GM12878 (cell line): ENCODE measurements around the gene LY9. TPM values are rescaled to one million over a fixed set of nuclear protein-coding genes. Genes with fewer than 3 reads are reported as not detected.

Experiments
- CBFB ChIP-seq: IDR thresholded peaks from 2 replicates; pipeline ENCODE4 v1.6.1; 2016; ENCODE audit warnings: antibody characterized with exemption, low read depth
- CBX5 ChIP-seq: sonication (generic); IDR thresholded peaks from 2 replicates; pipeline ENCODE4 v1.6.1; 2016; ENCODE audit warnings: low read depth, moderate library complexity, mild to moderate bottlenecking, inconsistent platforms
- HSF1 ChIP-seq: fragments of 150-350 bp; IDR thresholded peaks from 2 replicates; pipeline ENCODE4 v1.6.1; 2014; ENCODE audit warnings: mild to moderate bottlenecking, low read depth, low read length
- IRF3 ChIP-seq: fragments of 450-650 bp; IDR thresholded peaks from 2 replicates; pipeline ENCODE4 v1.6.1; 2014; ENCODE audit warnings: mild to moderate bottlenecking
- IRF5 ChIP-seq: fragments of 450-650 bp; IDR thresholded peaks from 2 replicates; pipeline ENCODE4 v1.6.1; 2017; ENCODE audit warnings: borderline replicate concordance
- JUND ChIP-seq: IDR thresholded peaks from 2 replicates; pipeline ENCODE4 v1.6.1; 2012; ENCODE audit warnings: low read depth, mild to moderate bottlenecking, low read length, improper control_type of control experiment, moderate library complexity
- MEF2A ChIP-seq: IDR thresholded peaks from 2 replicates; pipeline ENCODE4 v1.6.1; 2011; ENCODE audit warnings: low read depth, mild to moderate bottlenecking, low read length, moderate library complexity; ENCODE audit not compliant: insufficient read depth
- NR2F1 ChIP-seq: fragments of 450-650 bp; conservative IDR thresholded peaks from 2 replicates; pipeline ENCODE4 v1.6.1; 2017; ENCODE audit warnings: mild to moderate bottlenecking
- RUNX3 ChIP-seq: IDR thresholded peaks from 2 replicates; pipeline ENCODE4 v1.6.1; 2012; ENCODE audit warnings: low read length, inconsistent platforms
- ZNF592 ChIP-seq: fragments of 450-650 bp; IDR thresholded peaks from 2 replicates; pipeline ENCODE4 v1.6.1; 2017; ENCODE audit warnings: mild to moderate bottlenecking, moderate library complexity
- polyA plus RNA-seq, 11 experiments: library from polyadenylated mRNA; depleted of rRNA in 4 of 11; unstranded in 6 of 11; stranded (reverse) in 5 of 11; fragments of >200 nt; fragmentation: Nextera tagmentation in 4 of 11; fragmentation: Illumina TruSeq in 1 of 11; extraction: Ambion mirVana in 4 of 11; extraction: Trizol in 1 of 11; gene quantifications; 1 replicate in 1 of 11; 2 replicates in 10 of 11; pipeline versions ENCODE4 v1.2.1 to v1.2.3, GENCODE V29; 2011 to 2016; ENCODE audit warnings: inconsistent platforms in 2 of 11, missing spikeins in 2 of 11, low read depth in 1 of 11
- total RNA-seq, 4 experiments: library from RNA; depleted of rRNA in 3 of 4; stranded (reverse); fragments of >200 nt in 3 of 4; fragmentation: Illumina TruSeq in 1 of 4; extraction: Trizol in 1 of 4; gene quantifications; 2 replicates each; pipeline versions ENCODE4 v1.2.1 to v1.2.3, GENCODE V29; 2013 to 2021
- TF ChIP-seq, protein P1 (sequence below): IDR thresholded peaks from 2 replicates; pipeline ENCODE4 v1.6.1; 2011; ENCODE audit warnings: low read depth, mild to moderate bottlenecking, low read length, moderate library complexity, borderline replicate concordance; ENCODE audit errors: extremely low read depth
- TF ChIP-seq, protein P2 (sequence below): fragments of 450-650 bp; formaldehyde crosslinking; IDR thresholded peaks from 2 replicates; pipeline ENCODE4 v1.4.0; 2022; ENCODE audit warnings: mild to moderate bottlenecking, moderate library complexity
- TF ChIP-seq, protein P3 (sequence below): fragments of 450-650 bp; IDR thresholded peaks from 2 replicates; pipeline ENCODE4 v1.6.1; 2016; ENCODE audit warnings: mild to moderate bottlenecking

LY9 gene
- total and polyA plus RNA-seq, 10 of the 15 experiments (the other 5 are each of a cell fraction or from before 2014, with no cell fraction given) = 2.7 to 12.5 (median 9.0) TPM

GRCh38 chr1:160830321-160831153, 34.6 kb downstream of the LY9 start (continued):
- TF ChIP-seq IRF5 = no peak
- TF ChIP-seq, protein P1, sequence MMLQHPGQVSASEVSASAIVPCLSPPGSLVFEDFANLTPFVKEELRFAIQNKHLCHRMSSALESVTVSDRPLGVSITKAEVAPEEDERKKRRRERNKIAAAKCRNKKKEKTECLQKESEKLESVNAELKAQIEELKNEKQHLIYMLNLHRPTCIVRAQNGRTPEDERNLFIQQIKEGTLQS = no peak
- TF ChIP-seq, protein P2, sequence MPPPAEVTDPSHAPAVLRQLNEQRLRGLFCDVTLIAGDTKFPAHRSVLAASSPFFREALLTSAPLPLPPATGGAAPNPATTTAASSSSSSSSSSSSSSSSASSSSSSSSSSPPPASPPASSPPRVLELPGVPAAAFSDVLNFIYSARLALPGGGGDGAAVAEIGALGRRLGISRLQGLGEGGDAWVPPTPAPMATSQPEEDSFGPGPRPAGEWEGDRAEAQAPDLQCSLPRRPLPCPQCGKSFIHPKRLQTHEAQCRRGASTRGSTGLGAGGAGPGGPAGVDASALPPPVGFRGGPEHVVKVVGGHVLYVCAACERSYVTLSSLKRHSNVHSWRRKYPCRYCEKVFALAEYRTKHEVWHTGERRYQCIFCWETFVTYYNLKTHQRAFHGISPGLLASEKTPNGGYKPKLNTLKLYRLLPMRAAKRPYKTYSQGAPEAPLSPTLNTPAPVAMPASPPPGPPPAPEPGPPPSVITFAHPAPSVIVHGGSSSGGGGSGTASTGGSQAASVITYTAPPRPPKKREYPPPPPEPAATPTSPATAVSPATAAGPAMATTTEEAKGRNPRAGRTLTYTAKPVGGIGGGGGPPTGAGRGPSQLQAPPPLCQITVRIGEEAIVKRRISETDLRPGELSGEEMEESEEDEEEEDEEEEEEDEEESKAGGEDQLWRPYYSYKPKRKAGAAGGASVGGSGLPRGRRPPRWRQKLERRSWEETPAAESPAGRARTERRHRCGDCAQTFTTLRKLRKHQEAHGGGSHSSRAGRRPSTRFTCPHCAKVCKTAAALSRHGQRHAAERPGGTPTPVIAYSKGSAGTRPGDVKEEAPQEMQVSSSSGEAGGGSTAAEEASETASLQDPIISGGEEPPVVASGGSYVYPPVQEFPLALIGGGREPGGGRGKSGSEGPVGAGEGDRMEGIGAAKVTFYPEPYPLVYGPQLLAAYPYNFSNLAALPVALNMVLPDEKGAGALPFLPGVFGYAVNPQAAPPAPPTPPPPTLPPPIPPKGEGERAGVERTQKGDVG (CRISPR knock-in tag) = no peak
- TF ChIP-seq MEF2A = no peak
- TF ChIP-seq JUND = no peak
- no peak for TF ChIP-seq CBFB
- TF ChIP-seq NR2F1 = no peak
- TF ChIP-seq HSF1 = no peak
- TF ChIP-seq, protein P3, sequence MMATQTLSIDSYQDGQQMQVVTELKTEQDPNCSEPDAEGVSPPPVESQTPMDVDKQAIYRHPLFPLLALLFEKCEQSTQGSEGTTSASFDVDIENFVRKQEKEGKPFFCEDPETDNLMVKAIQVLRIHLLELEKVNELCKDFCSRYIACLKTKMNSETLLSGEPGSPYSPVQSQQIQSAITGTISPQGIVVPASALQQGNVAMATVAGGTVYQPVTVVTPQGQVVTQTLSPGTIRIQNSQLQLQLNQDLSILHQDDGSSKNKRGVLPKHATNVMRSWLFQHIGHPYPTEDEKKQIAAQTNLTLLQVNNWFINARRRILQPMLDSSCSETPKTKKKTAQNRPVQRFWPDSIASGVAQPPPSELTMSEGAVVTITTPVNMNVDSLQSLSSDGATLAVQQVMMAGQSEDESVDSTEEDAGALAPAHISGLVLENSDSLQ = no peak
- TF ChIP-seq CBX5 = no peak
- no peak for TF ChIP-seq IRF3
- peak; percentile 54; the same call in 1 of the 2 replicates for TF ChIP-seq ZNF592
- TF ChIP-seq RUNX3 = 0 out of 2 replicates have a peak, but pooled peaks have one; percentile 13
